PC-3 (cell line): Measurements from ENCODE around the gene ZDHHC8. TPM values are rescaled to one million over a fixed set of nuclear protein-coding genes. Genes with fewer than 3 reads are reported as not detected.

Source experiments
- ATAC-seq: fragments of 200-7000 bp; cut with Tn5 transposase; 2 replicates; pipeline ENCODE4 v1.9.1; 2020; ENCODE audit warnings: mild to moderate bottlenecking, moderate library complexity
- BruUV-seq: library from RNA; stranded (reverse); fragments of 400-500 nt; replicated peaks from 2 replicates; lab custom pipeline; 2021; lab: Mats Ljungman, UMichigan
- CTCF ChIA-PET: fragments of 300-600 bp; sonication (Branson Sonifier 250); formaldehyde crosslinking; loops from one replicate; lab custom pipeline; 2022; ENCODE audit warnings: antibody characterized with exemption; lab: Charles Lee
- POLR2A ChIA-PET: fragments of 300-600 bp; sonication (Branson Sonifier 250); formaldehyde crosslinking; loops from one replicate; lab custom pipeline; 2022; ENCODE audit warnings: antibody characterized with exemption; ENCODE audit not compliant: unreplicated experiment; lab: Charles Lee
- DNase-seq: peaks from one replicate; pipeline ENCODE4 v3.0.0-alpha.2; 2015
- H2AFZ ChIP-seq: fragments of 300-600 bp; sonication (generic); 2 replicates; pipeline ENCODE4 v1.6.0; 2016; ENCODE audit warnings: antibody characterized with exemption, low read length
- H3F3A ChIP-seq: fragments of 300-600 bp; sonication (generic); one replicate; pipeline ENCODE4 v1.6.0; 2017; ENCODE audit warnings: antibody characterized with exemption, low read length, control low read depth, mild to moderate bottlenecking; ENCODE audit not compliant: unreplicated experiment
- H3K27ac ChIP-seq: fragments of 300-600 bp; sonication (generic); 2 replicates; pipeline ENCODE4 v1.5.1; 2016; ENCODE audit warnings: mild to moderate bottlenecking, low read length
- H3K27me3 ChIP-seq: fragments of 300-600 bp; sonication (generic); 2 replicates; pipeline ENCODE4 v1.6.1; 2016; ENCODE audit warnings: low read length, mixed read lengths
- H3K36me3 ChIP-seq: fragments of 300-600 bp; sonication (generic); 2 replicates; pipeline ENCODE4 v1.6.1; 2016; ENCODE audit warnings: low read depth, mixed run types, low read length, mixed read lengths
- H3K4me1 ChIP-seq: fragments of 300-600 bp; sonication (generic); 2 replicates; pipeline ENCODE4 v1.5.1; 2016; ENCODE audit warnings: low read length; ENCODE audit not compliant: insufficient read depth
- H3K4me2 ChIP-seq: fragments of 300-600 bp; sonication (generic); 2 replicates; pipeline ENCODE4 v1.6.0; 2016; ENCODE audit warnings: low read length
- H3K4me3 ChIP-seq: fragments of 300-600 bp; sonication (generic); 2 replicates; pipeline ENCODE4 v1.5.1; 2016; ENCODE audit warnings: mild to moderate bottlenecking, low read length, mixed read lengths
- H3K79me2 ChIP-seq: fragments of 300-600 bp; sonication (generic); 2 replicates; pipeline ENCODE4 v1.6.1; 2017; ENCODE audit warnings: low read length, mixed read lengths
- H3K9ac ChIP-seq: fragments of 300-600 bp; sonication (generic); 2 replicates; pipeline ENCODE4 v1.6.0; 2016; ENCODE audit warnings: mild to moderate bottlenecking, low read length
- H3K9me2 ChIP-seq: fragments of 300-600 bp; sonication (generic); replicated peaks from 2 replicates; pipeline ENCODE4 v1.6.1; 2016; ENCODE audit warnings: mixed run types, low read length, mixed read lengths
- H3K9me3 ChIP-seq: fragments of 300-600 bp; sonication (generic); 2 replicates; pipeline ENCODE4 v1.6.1; 2016; ENCODE audit warnings: low read length, mixed read lengths
- H4K20me1 ChIP-seq: fragments of 300-600 bp; sonication (generic); 2 replicates; pipeline ENCODE4 v1.6.1; 2016; ENCODE audit warnings: low read length, mixed read lengths
- EZH2 ChIP-seq: fragments of 300-600 bp; sonication (generic); IDR thresholded peaks from one replicate; pipeline ENCODE4 v1.6.1; 2017; ENCODE audit warnings: antibody characterized with exemption, mild to moderate bottlenecking, low read length; ENCODE audit not compliant: unreplicated experiment
- EZH2phosphoT487 ChIP-seq: fragments of 300-600 bp; sonication (generic); IDR thresholded peaks from 2 replicates; pipeline ENCODE4 v1.6.1; 2018; ENCODE audit warnings: mild to moderate bottlenecking, antibody characterized with exemption, low read length, borderline replicate concordance
- intact Hi-C: fragments of 100-400 bp; cut with micrococcal nuclease; formaldehyde crosslinking; loops from 2 replicates; pipeline ENCODE4 v1.9.0; 2023
- total RNA-seq: library from RNA; depleted of rRNA; stranded (reverse); fragments of >200 nt; gene quantifications from 2 replicates; pipeline ENCODE4 v1.2.3, GENCODE V29; 2014
- TF ChIP-seq, protein P1 (sequence below): fragments of 300-600 bp; sonication (generic); conservative IDR thresholded peaks from 2 replicates; pipeline ENCODE4 v1.5.1; 2017; ENCODE audit warnings: antibody characterized with exemption, low read depth, mild to moderate bottlenecking, low read length

ZDHHC8 gene
- total RNA-seq, 1 experiment from 2014 or later = 24.6 TPM

- intact Hi-C loops = no loop called here
- Histone ChIP-seq H3K36me3 (peaks cover 82% of the 10 kb centered on the region), H2AFZ (no peak overlapping the region), H3K27ac (no peak overlapping the region), H3K4me2 (no peak overlapping the region), H3K4me3 (no peak overlapping the region), H3K79me2 (0 out of 2 replicates have a peak, but pooled peaks cover 3% of the 10 kb centered on the region), H3F3A (no peaks in the 10 kb centered on the region), H3K9ac (no peak overlapping the region), H3K4me1 (no peaks in the 10 kb centered on the region), H3K9me2 (no peaks in the 10 kb centered on the region), H3K9me3 (no peaks in the 10 kb centered on the region), H4K20me1 (peaks cover 7% of the 10 kb centered on the region; the same call in 1 of the 2 replicates), H3K27me3 (no peaks in the 10 kb centered on the region)
- ATAC-seq (no peak), DNase-seq (no peak)
- CTCF ChIA-PET = no interaction called here
- no TSS peak for BruUV-seq
- POLR2A ChIA-PET = no interaction called here
- no peak for TF ChIP-seq EZH2
- TF ChIP-seq, protein P1, sequence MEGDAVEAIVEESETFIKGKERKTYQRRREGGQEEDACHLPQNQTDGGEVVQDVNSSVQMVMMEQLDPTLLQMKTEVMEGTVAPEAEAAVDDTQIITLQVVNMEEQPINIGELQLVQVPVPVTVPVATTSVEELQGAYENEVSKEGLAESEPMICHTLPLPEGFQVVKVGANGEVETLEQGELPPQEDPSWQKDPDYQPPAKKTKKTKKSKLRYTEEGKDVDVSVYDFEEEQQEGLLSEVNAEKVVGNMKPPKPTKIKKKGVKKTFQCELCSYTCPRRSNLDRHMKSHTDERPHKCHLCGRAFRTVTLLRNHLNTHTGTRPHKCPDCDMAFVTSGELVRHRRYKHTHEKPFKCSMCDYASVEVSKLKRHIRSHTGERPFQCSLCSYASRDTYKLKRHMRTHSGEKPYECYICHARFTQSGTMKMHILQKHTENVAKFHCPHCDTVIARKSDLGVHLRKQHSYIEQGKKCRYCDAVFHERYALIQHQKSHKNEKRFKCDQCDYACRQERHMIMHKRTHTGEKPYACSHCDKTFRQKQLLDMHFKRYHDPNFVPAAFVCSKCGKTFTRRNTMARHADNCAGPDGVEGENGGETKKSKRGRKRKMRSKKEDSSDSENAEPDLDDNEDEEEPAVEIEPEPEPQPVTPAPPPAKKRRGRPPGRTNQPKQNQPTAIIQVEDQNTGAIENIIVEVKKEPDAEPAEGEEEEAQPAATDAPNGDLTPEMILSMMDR = no peak
- TF ChIP-seq EZH2phosphoT487 = no peak
Measured at GRCh38 chr22:20093418-20094196, 38.0 kb upstream of the ZDHHC8 start.

DNA sequence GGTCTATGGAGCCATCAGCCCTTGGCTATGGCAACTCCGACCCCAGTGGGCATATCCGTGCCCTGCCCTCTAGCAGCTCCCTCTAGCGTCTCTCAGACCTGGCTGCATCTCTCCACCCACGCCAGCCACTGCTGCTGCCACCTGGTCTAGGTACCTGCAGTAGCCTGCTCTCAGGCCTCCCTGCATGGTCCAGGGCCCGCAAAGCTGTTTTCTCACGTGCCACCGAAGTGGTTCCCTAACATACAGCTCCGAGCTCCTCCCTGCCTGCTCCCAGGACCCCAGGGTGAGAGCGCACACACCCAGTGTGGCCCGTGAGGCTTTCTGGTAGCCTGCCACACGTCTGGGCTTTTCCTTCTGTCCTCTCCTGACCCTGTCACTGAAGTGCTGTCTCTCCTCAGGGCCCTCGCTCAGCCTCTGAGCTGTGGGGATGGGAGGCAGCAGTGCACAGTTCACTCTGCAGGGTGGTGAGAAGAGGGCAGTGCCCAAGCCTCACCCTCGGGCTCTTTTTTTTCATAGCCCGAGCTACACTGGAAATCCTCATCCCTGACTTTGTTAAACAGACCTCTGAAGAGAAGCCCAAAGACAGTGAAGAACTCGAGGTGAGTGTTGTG, 37.3 kb upstream of the ZDHHC8 start:
- ChIA-PET POLR2A (no interaction called here), CTCF (no interaction called here)
- DNase-seq (no peak), ATAC-seq (no peak)
- Histone ChIP-seq H3K9me3 (no peaks in the 10 kb centered on the region), H3K27me3 (no peaks in the 10 kb centered on the region), H3K79me2 (0 out of 2 replicates have a peak, but pooled peaks cover 10% of the 10 kb centered on the region), H3K4me1 (no peaks in the 10 kb centered on the region), H3K27ac (no peak overlapping the region), H4K20me1 (peaks cover 7% of the 10 kb centered on the region; the same call in 1 of the 2 replicates), H3K4me3 (no peak overlapping the region), H3K9ac (no peak overlapping the region), H3F3A (no peaks in the 10 kb centered on the region), H3K9me2 (no peaks in the 10 kb centered on the region), H2AFZ (no peak overlapping the region), H3K4me2 (no peak overlapping the region), H3K36me3 (peaks cover 83% of the 10 kb centered on the region)
- no TSS peak for BruUV-seq
- intact Hi-C loops = no loop called here
- TF ChIP-seq, protein P1 = no peak
- TF ChIP-seq EZH2 = no peak
- TF ChIP-seq EZH2phosphoT487 = no peak
